Measurements from ENCODE around the gene PTPRN2. TPM values are rescaled to one million over a fixed set of nuclear protein-coding genes. Genes with fewer than 3 reads are reported as not detected.
"Not testable (repeated sequence)": the region's sequence is repeated elsewhere in the genome, so short reads cannot be mapped to it uniquely, and the experiment has no call there.

The PTPRN2 gene
- total and polyA plus RNA-seq, 2 donors (not counting 3 experiments of a cell fraction or from before 2014, with no cell fraction given): 0.62 to 0.88 TPM

- TF ChIP-seq MYC (IDR thresholded peaks at IDR 0.05; ENCODE audit: low read depth, low read length) (no peak), JUN (IDR thresholded peaks at IDR 0.05; ENCODE audit: borderline replicate concordance, insufficient read depth, insufficient read length, low read depth) (no peak), GATA2 (IDR thresholded peaks at IDR 0.05; ENCODE audit: insufficient read depth, insufficient read length, low read depth, low read length) (no peak), POLR2AphosphoS5 (IDR thresholded peaks at IDR 0.05; ENCODE audit: insufficient read depth, low read depth, low read length) (no peak), FOS (IDR thresholded peaks at IDR 0.05; ENCODE audit: borderline replicate concordance, insufficient read depth, low read length) (no peak)
- TF ChIP-seq, protein P1, sequence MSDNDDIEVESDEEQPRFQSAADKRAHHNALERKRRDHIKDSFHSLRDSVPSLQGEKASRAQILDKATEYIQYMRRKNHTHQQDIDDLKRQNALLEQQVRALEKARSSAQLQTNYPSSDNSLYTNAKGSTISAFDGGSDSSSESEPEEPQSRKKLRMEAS (IDR thresholded peaks at IDR 0.05; ENCODE audit: insufficient read depth, insufficient read length): no peak
- intact Hi-C loops (cut with micrococcal nuclease): no loop called here
- H3K9me3 ChIP-seq (replicated peaks; ENCODE audit: control insufficient read depth, insufficient read depth, low read length): no peaks in the 10 kb centered on the region
- H3K27me3 ChIP-seq (ENCODE audit: control insufficient read depth in 2 of 2, insufficient read depth in 2 of 2, low read length in 2 of 2): no peaks in the 10 kb centered on the region
- no peaks in the 10 kb centered on the region for H3K9me1 ChIP-seq (replicated peaks; ENCODE audit: control insufficient read depth, extremely low read depth, insufficient read depth, low read length)
- no peak overlapping the region for H2AFZ ChIP-seq (ENCODE audit: low read depth, low read length)
- dilution Hi-C loops (cut with MboI; ENCODE audit: extremely low pct_ligation_motif_present, low sequenced_read_pairs): no loop called here
- FAIRE-seq (no peak), DNase-seq (ENCODE audit: low read depth, low spot score) (no peak)
- H3K4me2 ChIP-seq (ENCODE audit: insufficient read depth, low read length): no peak overlapping the region
- H3K36me3 ChIP-seq (ENCODE audit: control insufficient read depth in 2 of 2, extremely low read depth in 1 of 2, insufficient read depth in 2 of 2, low read length in 2 of 2): no peaks in the 10 kb centered on the region
- POLR2A ChIA-PET: no interaction called here
- CTCF ChIA-PET: no interaction called here
- no peaks in the 10 kb centered on the region for H3K4me1 ChIP-seq (ENCODE audit: control insufficient read depth, extremely low read depth, insufficient read depth, low read length)
- H3K4me3 ChIP-seq (replicated peaks in 1 of 3; ENCODE audit: insufficient read depth in 1 of 3, low read depth in 1 of 3, low read length in 3 of 3): no peak overlapping the region
- BruUV-seq (replicated peaks): no TSS peak
- H3K27ac ChIP-seq (ENCODE audit: insufficient read depth, low read depth, low read length): no peak overlapping the region
- no peaks in the 10 kb centered on the region for H4K20me1 ChIP-seq (replicated peaks; ENCODE audit: control insufficient read depth, extremely low read depth, insufficient read depth, low read length)
- no peaks in the 10 kb centered on the region for H3K79me2 ChIP-seq (ENCODE audit: control insufficient read depth, insufficient read depth, low read length)
- no peak overlapping the region for H3K9ac ChIP-seq (replicated peaks; ENCODE audit: extremely low read depth, insufficient read depth, low read length)
Measured at GRCh38 chr7:158631574-158632195, 44.1 kb upstream of the PTPRN2 start.

- H3K4me2 ChIP-seq (ENCODE audit: insufficient read depth, low read length); H3K27me3 ChIP-seq (ENCODE audit: control insufficient read depth in 2 of 2, insufficient read depth in 2 of 2, low read length in 2 of 2); H3K9me1 ChIP-seq (replicated peaks; ENCODE audit: control insufficient read depth, extremely low read depth, insufficient read depth, low read length); BruUV-seq (replicated peaks); intact Hi-C loops (cut with micrococcal nuclease); H3K36me3 ChIP-seq (ENCODE audit: control insufficient read depth in 2 of 2, extremely low read depth in 1 of 2, insufficient read depth in 2 of 2, low read length in 2 of 2); H3K4me1 ChIP-seq (ENCODE audit: control insufficient read depth, extremely low read depth, insufficient read depth, low read length); dilution Hi-C loops (cut with MboI; ENCODE audit: extremely low pct_ligation_motif_present, low sequenced_read_pairs); H3K9ac ChIP-seq (replicated peaks; ENCODE audit: extremely low read depth, insufficient read depth, low read length); H3K9me3 ChIP-seq (replicated peaks; ENCODE audit: control insufficient read depth, insufficient read depth, low read length); POLR2A ChIA-PET; H3K27ac ChIP-seq (ENCODE audit: insufficient read depth, low read depth, low read length); H2AFZ ChIP-seq (ENCODE audit: low read depth, low read length); FAIRE-seq; H3K4me3 ChIP-seq (replicated peaks in 1 of 3; ENCODE audit: insufficient read depth in 1 of 3, low read depth in 1 of 3, low read length in 3 of 3); DNase-seq (ENCODE audit: low read depth, low spot score); H4K20me1 ChIP-seq (replicated peaks; ENCODE audit: control insufficient read depth, extremely low read depth, insufficient read depth, low read length); H3K79me2 ChIP-seq (ENCODE audit: control insufficient read depth, insufficient read depth, low read length): not testable (repeated sequence)
- CTCF ChIA-PET: interaction anchor here (1.1 kb wide), 1 partner anchor 10 kb away, joined by 3 read pairs; no protein-coding TSS in a partner anchor
Measured at GRCh38 chr7:158626289-158626688, 38.7 kb upstream of the PTPRN2 start.

All from endothelial cell of umbilical vein (primary cell).